ENCODE data around the gene RAB11FIP4.

DNA sequence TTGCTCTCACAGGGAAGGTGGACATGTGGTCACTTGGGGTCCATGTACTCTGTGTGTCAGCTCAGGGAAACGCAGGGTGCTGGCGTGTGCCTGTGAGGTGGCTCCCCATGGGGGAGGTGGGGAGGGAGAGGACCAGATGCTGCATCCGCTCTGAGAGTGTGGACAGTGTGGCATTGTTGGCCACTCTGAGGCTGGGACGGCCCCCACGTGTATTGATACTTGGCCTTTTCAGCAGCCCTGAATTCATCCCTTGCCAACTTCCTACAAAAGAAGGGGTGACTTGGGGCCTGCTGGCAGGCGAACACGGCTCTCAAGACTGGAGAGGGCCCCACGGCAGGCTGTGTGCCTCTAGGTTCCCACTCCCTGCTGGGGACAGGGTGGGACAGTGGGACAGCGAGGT lies 120.1 kb downstream of the RAB11FIP4 start:
- TF ChIP-seq POLR2AphosphoS5 (IDR thresholded peaks at IDR 0.05) (no peak), CTCF (IDR thresholded peaks at IDR 0.05) (no peak), POLR2A (IDR thresholded peaks at IDR 0.05) (no peak)

Measured in transverse colon (tissue), 4 donors.